Astrocyte of the spinal cord (primary cell): Measurements from ENCODE around the gene ZNF579.
A peak's percentile ranks its signal among the peaks of the same experiment; 100 is the strongest.

Experiments used
- DNase-seq: peaks from one replicate; pipeline ENCODE4 v3.0.0; 2011; ENCODE audit warnings: low read depth, low spot score
- H3K4me3 ChIP-seq: 2 replicates; pipeline ENCODE4 v1.5.1; 2011; ENCODE audit warnings: low read depth, mild to moderate bottlenecking, low read length, moderate library complexity
- in situ Hi-C: cut with HindIII; loops from 2 replicates; pipeline ENCODE4 v1.10.0; 2017; ENCODE audit warnings: low sequenced_read_pairs
- TF ChIP-seq, protein P1 (sequence below): IDR thresholded peaks from 2 replicates; pipeline ENCODE4 v1.5.1; 2012; ENCODE audit warnings: low read depth, mild to moderate bottlenecking, low read length, inconsistent platforms

The ZNF579 gene

DNA sequence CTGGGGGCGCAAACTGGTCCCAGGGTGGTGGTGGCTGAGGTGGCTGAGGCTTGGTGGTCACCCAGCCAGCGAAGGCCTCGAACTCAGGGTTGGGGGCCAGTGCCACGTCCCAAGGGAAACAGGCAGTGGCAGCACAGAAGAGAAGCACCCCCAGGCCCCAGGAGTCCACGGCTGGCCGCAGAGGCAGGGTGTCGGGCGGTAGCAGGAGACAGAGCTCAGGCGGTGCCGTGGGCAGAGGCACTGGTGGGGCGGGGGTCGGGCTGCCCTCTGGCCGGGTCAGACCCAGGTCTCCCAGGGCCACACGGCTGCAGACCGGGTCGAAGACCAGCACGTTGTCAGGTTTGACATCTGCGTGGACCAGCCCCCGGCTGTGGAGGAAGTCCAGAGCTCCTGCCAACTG, 39.6 kb downstream of the ZNF579 start:
- DNase-seq: no peak
- TF ChIP-seq, protein P1, sequence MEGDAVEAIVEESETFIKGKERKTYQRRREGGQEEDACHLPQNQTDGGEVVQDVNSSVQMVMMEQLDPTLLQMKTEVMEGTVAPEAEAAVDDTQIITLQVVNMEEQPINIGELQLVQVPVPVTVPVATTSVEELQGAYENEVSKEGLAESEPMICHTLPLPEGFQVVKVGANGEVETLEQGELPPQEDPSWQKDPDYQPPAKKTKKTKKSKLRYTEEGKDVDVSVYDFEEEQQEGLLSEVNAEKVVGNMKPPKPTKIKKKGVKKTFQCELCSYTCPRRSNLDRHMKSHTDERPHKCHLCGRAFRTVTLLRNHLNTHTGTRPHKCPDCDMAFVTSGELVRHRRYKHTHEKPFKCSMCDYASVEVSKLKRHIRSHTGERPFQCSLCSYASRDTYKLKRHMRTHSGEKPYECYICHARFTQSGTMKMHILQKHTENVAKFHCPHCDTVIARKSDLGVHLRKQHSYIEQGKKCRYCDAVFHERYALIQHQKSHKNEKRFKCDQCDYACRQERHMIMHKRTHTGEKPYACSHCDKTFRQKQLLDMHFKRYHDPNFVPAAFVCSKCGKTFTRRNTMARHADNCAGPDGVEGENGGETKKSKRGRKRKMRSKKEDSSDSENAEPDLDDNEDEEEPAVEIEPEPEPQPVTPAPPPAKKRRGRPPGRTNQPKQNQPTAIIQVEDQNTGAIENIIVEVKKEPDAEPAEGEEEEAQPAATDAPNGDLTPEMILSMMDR: no peak
- no peak overlapping the region for H3K4me3 ChIP-seq
- in situ Hi-C loops: no loop called here

DNA sequence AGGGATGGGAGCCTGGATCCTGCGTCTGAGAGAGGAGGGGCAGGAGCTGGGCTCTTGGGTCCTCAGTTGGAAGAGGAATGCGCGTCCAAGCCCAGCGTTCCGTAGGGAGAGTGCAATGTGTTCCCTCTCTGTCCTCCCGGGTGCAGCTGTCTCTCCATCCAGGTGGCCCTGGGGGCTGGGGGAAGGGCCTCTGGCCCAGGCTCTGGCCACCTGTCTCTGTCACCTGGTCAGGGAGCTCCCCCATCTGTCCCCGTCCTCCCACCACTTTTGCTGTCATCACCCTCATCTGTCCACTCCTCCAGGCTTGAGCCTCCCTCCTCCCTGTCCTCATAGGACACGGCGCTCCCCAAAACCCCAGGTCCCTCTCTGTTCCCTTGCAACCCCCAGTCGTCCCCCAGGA, 40.0 kb downstream of the ZNF579 start:
- in situ Hi-C loops: no loop called here
- H3K4me3 ChIP-seq: no peak overlapping the region
- TF ChIP-seq, protein P1: no peak
- no peak for DNase-seq

DNA sequence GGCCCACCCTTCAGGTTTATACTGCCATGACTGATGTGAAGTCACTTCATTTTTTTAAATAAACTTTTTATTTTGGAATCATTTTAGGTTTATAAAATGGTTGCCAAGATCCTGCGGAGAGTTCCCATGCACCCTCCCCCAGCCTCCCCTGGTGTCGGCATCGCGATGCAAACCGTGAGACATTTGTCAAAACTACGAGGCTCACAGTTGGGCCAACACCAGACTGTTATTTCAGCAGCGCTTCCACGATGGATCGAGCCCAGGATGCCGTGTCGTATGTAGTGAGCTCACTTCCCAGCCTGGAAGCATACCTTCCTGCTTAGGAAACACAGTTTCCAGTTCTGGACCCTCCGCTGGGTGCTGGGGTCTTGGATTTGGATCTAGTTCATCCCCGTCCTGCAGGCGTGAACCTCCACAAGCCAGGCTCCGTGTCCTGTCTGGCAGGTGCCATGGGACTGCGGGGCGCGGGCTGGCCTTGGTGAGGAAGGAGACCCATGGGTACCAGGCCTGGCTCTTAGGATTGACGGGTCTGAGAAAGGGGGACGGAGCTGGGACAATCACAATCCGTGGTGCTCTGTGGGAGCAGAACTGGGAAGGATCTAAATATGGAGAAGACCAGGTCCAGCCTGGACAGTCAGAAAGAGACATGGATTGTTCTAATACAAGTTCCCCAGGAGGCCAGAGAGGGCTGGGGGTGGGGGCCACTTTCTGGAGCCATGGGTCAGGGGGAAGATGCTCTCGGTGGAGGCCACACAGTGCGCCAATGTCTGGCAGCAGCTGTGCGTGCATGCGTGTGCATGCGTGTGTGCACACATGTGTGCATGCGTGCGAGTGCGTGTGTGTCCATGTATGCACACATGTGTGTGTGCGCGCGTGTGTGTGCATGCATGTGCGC, 41.3 kb downstream of the ZNF579 start:
- TF ChIP-seq, protein P1: no peak
- DNase-seq: no peak
- in situ Hi-C loops: no loop called here
- H3K4me3 ChIP-seq: no peak overlapping the region

DNA sequence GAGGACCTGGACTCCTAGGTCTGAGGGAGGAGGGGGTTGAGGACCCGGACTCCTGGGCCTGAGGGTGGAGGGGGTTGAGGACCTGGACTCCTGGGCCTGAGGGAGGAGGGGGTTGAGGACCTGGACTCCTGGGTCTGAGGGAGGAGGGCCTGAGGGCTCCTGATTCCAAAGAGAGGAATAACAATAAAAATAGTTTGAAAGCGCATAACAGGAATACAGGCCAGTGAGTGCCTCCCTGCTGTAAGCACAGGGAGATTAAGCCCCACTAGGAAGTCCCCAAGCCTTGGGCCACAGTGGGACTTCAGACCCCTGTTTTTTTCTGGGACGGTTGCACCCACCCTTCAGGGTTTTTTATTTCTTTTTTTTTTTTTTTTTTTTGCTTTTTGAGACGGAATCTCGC, 42.5 kb downstream of the ZNF579 start:
- in situ Hi-C loops: no loop called here
- DNase-seq: no peak
- TF ChIP-seq, protein P1: no peak
- H3K4me3 ChIP-seq: no peak overlapping the region

DNA sequence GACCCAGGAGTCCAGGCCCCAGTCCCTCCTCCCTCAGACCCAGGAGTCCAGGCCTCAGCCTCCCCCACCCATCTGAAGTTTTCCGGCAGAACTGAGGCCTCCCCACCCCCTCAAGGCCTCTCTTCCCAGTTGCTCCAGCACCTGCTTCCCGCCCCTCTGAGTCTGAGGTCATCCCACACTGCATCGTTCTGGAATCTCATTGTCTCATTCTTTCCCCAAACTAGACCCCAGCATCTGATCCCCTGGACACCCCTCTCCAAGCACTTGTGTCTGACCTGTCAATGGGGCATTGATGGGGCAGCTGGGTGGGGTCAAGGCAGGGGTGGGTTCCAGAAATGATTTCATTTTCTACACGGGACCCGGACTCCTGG, 42.9 kb downstream of the ZNF579 start:
- no peak overlapping the region for H3K4me3 ChIP-seq
- DNase-seq: no peak
- in situ Hi-C loops: no loop called here
- TF ChIP-seq, protein P1: no peak

DNA sequence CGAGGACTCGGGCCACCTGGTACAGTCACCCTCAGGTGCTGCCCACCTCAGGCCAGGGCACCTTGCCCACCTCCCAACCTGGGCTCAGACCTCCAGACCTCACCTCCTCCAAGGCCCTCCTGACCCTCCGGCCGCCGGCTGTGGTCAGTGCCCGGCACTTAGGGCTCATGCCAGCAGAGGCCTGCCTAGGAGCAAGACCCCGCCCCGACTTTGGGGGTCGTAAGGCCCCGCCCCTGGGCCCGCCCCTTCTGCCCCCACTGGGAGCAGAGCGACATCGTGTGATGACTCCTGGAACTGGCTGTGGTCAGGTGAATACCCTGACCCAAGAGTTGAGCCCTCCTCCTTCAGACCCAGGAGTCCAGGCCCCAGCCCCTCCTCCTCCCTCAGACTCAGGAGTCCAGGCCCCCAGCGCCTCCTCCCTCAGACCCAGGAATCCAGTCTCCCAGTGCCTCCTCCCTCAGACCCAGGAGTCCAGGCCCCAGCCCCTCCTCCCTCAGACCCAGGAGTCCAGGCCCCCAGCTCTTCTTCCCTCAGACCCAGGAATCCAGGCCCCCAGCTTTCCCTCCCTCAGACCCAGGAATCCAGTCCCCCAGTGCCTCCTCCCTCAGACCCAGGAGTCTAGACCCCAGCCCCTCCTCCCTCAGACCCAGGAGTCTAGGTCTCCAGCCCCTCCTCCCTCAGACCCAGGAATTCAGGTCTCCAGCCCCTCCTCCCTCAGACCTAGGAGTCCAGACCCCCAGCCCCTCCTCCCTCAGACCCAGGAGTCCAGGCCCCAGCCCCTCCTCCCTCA, 43.5 kb downstream of the ZNF579 start, which contains the start of gene SBK2:
SBK2 (minus strand) TSS at position 183 of the 790 bp plus-strand sequence. CDS start 839 bp downstream, outside the sequence.
- no peak within 1 kb of the TSS for H3K4me3 ChIP-seq
- no peak for DNase-seq
- TF ChIP-seq, protein P1: peak; percentile 18
- in situ Hi-C loops: no loop called here
